Measurements from ENCODE around the gene MS4A8. TPM values are rescaled to one million over a fixed set of nuclear protein-coding genes. Genes with fewer than 3 reads are reported as not detected.
"Not testable (repeated sequence)": the region's sequence is repeated elsewhere in the genome, so short reads cannot be mapped to it uniquely, and the experiment has no call there.

The MS4A8 gene, protein sequence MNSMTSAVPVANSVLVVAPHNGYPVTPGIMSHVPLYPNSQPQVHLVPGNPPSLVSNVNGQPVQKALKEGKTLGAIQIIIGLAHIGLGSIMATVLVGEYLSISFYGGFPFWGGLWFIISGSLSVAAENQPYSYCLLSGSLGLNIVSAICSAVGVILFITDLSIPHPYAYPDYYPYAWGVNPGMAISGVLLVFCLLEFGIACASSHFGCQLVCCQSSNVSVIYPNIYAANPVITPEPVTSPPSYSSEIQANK
- under 1 TPM in 2 of 3 donors, not detected in 1; 0.37 to 0.44 TPM for polyA plus RNA-seq

DNA sequence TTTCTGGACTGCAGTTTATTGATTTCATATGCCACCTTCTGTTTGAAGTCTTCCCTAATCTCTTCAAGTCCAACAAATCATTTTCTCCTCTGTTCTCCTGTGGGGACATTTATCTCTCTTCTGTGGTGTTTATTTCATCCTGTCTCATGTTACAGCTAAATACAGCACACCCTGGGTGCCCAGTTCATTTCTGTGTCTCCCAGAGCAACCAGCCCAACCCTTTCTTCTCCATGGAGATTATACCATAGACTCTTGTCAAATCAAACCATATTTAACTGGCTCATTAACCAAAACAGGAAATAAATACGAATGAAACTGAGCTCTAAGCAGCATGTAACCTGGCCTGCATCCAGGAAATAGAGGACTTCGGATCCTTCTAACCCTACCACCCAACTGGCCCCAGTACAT is at the start of gene MS4A8:
MS4A8 (plus strand) TSS at position 329 of the 408 bp plus-strand sequence. CDS start 1,249 bp downstream, outside the sequence.
- no peak within 1 kb of the TSS for H3K27ac ChIP-seq (ENCODE audit: low read depth, low read length)
- WGBS, 3 donors = 0 to 10% (median 6%) methylated on average over 2 of the region's 2 CpGs

DNA sequence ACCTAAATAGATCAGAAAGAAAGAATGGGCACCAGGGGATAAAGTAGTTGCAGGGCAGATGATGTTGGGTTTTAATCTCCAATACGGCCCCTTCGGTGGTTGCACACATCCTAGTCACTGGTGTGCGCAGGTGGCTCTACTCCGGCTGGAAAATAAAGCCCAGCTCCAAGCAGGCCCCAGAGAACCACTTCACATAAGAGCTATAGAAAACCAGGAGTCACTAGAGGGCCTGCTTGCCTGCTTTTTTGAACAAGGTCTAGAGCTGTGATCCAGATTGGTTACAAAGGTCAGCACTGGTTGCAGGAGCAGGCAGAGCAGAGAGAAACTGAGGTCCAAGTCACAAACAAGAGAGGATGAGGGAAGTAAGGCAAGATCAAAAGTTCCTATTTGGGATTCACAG is 41.5 kb upstream of the MS4A8 start:
- no peak overlapping the region for H3K27ac ChIP-seq (ENCODE audit: low read depth, low read length)
- WGBS, 3 donors = 55 to 95% (median 91%) methylated on average over 4 of the region's 4 CpGs

DNA sequence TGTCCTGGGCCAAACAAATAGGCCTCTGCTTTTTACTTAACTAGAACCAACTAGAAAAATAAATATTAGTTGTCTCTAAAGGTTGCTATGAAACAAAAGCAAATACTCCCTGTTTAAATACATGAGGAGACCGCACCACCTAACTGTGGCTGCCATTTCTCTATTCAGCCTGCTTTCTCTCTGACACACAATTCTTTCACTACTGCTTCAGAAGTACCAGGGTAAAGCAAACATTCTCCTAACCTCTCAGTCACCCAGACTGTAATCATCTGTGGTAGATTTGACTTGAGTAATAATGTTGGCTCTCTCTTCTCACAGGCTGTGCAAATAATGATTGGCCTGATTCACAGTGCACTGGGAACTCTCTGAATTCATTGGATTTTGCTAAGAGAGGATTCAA is 41.0 kb upstream of the MS4A8 start:
- WGBS, 3 donors = 41 to 100% (median 77%) methylated on average over 1 of the region's 1 CpG
- H3K27ac ChIP-seq (ENCODE audit: low read depth, low read length) = no peak overlapping the region

DNA sequence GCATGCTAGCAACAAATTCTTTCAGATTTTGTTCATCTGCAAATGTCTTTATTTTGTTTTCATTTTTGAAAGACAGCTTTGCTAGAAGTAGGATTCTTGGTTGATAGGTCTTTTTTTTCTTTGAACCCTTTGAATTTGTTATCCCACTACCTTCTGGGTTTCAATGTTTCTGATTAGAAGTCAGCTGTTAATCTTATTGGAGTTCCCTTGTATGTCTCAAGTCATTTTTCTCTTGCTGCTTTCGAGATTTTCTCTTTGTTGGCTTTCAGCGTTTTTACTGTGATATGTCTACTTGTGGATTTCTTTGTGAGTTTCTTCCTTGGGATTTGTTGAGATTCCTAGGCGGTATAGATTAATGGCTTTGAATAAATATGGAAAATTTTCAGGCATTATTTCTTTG is 27.2 kb upstream of the MS4A8 start:
- no peak overlapping the region for H3K27ac ChIP-seq (ENCODE audit: low read depth, low read length)
- 78 to 90% (median 86%) methylated on average over 3 of the region's 3 CpGs for WGBS, 3 donors

DNA sequence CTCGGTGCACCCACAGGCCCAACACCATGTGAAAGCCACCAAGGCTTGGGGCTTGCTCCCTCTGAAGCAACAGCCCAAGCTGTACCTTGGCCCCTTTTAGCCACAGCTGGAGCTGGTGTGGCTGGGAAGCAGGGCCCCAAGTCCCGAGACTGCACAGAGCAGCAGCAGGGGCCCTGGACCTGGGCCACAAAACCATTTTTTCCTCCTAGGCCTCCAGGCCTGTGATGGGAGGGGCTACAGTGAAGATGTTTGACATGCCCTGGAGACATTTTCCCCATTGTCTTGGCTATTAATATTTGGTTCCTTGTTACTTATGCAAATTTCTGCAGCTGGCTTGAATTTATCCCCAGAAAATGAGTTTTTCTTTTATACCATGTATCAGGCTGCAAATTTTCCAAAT is 21.2 kb upstream of the MS4A8 start:
- not testable (repeated sequence) for H3K27ac ChIP-seq (ENCODE audit: low read depth, low read length)
- 90 to 100% (median 92%) methylated on average over 2 of the region's 2 CpGs for WGBS, 3 donors

DNA sequence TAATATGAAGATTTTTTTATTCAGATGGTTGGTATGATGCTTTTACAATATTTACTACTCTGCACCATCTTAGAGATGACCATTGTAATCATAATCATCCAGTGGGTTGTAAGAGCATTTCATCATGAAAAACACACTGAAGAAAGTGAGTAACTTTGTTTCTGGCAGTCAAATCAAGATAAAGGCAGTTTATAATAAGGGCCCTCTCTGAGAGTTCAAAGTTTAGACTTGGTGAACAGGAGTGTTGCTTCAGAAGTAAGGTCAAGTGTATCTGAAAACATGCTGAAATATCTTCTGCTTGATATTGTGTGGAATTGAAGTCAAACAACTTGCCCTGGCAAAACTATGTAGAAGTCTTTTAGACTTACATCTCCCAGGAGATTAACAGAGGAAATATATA is 19.5 kb upstream of the MS4A8 start:
- no peak overlapping the region for H3K27ac ChIP-seq (ENCODE audit: low read depth, low read length)

DNA sequence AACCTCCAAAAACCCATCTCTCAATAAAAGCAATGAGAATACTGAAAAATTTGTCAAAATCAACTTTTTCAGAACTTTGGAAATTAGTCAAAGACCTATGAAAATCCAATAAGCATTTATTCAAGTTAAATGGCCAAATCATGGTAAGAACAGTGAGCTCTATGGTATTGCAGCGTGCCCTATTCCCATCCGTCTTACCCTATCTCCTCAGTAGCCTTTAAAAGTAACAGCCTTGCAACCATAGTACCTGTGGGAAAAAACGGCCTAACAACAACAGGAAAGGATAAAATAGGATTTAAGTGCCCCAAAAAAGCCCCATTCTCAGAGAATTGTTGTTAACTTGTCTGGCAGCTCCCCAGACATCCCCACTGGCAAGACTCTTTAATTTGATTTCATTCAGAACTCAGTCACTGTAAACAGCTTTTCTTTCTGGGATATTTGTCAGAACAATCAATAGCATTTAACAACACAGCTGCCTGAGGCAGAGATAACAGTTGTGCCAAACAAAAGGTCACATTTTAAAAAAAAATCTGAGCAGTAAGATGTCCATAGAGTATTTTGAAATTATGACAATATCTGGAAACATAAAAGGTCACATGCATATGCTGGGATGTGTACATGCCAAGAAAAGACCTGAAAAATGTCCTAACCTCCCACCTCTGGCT is 18.8 kb upstream of the MS4A8 start:
- 37 to 79% (median 76%) methylated on average over 3 of the region's 3 CpGs for WGBS, 3 donors
- H3K27ac ChIP-seq (ENCODE audit: low read depth, low read length) = no peak overlapping the region

DNA sequence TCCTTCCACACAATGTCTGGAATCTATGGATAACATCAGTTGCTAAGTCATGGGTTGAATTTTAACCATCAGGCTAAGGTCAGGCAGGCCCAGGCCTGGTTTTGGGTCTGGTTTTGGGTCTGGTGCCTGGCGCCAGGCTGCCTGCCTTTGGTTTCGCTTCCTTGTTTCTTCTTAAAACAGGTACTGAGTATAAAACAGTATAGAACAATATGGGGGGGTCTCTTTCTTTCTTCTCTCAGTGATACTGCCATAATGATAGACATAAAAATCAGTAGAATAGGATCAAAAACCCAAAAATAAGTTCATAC is 14.9 kb upstream of the MS4A8 start:
- WGBS, 3 donors = 94 to 98% (median 98%) methylated on average over 2 of the region's 2 CpGs
- H3K27ac ChIP-seq (ENCODE audit: low read depth, low read length) = not testable (repeated sequence)

DNA sequence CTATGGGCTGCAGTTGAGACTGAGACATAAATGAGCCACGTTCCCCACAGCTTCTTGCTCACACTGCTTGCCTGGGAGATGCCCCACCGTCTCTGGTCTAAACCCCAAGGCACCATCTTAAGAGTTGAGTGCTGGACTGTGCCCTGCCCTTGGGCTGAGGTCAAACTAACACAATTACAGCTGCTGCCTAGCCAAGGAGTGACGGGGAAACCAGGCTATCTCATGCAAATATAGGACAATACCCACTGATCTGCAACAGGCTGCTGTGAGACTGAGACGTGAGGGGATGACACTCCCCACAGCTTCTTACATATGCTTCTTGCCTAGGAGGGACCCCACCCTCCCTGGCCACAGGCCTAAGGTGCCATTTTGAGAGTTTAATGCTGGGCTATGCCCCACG is 7.8 kb upstream of the MS4A8 start:
- WGBS, 3 donors = 76 to 88% (median 79%) methylated on average over 5 of the region's 5 CpGs
- H3K27ac ChIP-seq (ENCODE audit: low read depth, low read length) = no peak overlapping the region

DNA sequence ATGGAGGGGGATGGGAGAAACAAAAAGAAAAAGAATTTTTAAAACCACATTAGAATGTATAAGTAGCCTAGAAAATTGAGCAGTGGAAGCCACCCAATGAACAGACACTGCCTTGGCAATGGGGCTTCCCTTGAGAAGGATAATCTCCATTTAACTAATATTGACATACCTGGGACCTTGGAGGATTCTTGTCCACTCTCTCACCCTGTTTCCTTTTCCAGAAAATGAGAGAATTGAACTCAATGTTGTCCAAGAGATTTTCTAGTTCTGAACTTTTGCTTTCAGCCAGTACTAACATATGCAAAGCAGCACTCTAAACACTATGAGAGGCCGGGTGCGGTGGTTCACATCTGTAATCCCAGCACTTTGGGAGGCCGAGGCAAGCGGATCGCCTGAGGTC is 524 bp downstream of the MS4A8 start:
- H3K27ac ChIP-seq (ENCODE audit: low read depth, low read length) = no peak overlapping the region

DNA sequence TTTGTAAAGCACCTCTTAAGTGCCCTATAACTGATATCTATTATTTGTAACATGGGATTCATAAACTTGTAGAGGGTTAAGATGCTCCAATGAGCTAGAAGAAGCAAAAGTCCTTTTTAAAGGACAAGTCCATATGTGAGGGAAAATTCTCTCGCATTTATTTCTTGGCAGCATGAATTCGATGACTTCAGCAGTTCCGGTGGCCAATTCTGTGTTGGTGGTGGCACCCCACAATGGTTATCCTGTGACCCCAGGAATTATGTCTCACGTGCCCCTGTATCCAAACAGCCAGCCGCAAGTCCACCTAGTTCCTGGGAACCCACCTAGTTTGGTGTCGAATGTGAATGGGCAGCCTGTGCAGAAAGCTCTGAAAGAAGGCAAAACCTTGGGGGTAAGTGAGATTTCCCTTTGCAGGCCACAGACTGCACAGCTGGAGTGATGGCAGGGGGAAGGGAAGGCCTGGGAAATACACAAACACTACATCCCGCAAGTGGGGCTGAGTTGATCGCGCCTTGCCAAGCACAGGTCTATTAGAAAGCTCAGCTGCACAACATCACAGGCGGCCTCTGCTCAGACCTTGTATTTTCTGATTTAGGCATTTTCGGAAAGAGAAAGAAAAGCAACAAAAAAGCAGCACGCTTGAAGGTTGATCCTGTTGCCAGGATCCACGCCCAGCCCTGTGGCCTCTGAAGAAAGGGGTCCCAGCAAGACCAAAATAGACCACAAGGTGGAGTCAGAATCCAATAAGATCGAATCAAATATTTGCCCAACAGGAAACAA is 1.5 kb downstream of the MS4A8 start:
- 68 to 69% (median 69%) methylated on average over 14 of the region's 14 CpGs for WGBS, 3 donors
- H3K27ac ChIP-seq (ENCODE audit: low read depth, low read length) = no peak overlapping the region

More for the DNA sequence above, 524 bp downstream of the MS4A8 start:
- 92 to 97% (median 93%) methylated on average over 5 of the region's 5 CpGs for WGBS, 3 donors

DNA sequence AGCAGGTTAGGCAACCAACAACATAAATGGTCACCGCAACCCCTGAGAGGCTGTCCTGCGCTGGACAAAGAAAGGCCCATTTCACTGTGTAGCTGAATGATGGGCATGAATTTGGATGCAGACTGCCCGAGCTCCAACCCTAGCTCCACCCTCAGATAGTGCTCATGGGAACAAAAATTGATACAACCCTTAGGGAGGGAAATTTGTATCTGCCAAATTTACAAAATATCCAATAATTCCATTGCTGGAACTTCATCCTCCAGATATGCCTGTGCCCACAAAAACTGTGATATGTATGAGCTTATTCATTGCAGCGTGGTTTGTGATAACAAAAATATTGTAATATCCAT is 2.0 kb downstream of the MS4A8 start:
- H3K27ac ChIP-seq (ENCODE audit: low read depth, low read length) = no peak overlapping the region
- WGBS, 3 donors = 50 to 66% (median 56%) methylated on average over 4 of the region's 4 CpGs

DNA sequence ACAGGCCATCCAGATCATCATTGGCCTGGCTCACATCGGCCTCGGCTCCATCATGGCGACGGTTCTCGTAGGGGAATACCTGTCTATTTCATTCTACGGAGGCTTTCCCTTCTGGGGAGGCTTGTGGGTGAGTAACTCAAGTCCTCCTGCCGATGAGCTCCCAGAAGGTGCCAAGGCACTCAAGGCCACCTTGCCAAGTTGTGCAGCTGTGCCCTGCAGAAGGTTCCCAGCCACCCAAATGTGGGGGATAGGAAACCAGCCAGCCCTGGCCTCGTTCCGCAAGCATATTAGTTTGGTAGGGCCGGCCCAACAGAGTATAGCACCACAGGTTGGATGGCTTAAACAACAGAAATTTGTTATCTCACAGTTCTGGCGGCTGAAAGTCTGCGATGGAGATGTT is 4.0 kb downstream of the MS4A8 start:
- H3K27ac ChIP-seq (ENCODE audit: low read depth, low read length) = no peak overlapping the region
- 54 to 94% (median 90%) methylated on average over 12 of the region's 12 CpGs for WGBS, 3 donors

DNA sequence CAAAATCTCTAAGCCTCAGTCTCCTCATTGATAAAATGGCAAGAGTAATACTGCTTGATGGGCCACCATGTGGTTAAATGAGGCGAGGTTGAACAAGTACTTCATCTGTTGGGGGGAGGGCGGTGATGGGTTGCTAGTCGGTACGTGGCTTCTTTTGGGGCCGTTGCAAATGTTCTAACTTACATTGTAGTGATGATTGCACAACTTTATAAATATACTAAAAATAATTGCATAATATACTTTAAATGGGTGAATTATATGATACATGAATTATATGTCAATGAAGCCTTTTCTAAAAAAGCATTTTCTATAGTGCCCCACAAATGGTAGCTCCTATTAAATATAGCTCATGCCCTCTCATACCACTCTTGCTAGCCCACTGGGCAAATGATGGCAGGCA is 6.5 kb downstream of the MS4A8 start:
- no peak overlapping the region for H3K27ac ChIP-seq (ENCODE audit: low read depth, low read length)

DNA sequence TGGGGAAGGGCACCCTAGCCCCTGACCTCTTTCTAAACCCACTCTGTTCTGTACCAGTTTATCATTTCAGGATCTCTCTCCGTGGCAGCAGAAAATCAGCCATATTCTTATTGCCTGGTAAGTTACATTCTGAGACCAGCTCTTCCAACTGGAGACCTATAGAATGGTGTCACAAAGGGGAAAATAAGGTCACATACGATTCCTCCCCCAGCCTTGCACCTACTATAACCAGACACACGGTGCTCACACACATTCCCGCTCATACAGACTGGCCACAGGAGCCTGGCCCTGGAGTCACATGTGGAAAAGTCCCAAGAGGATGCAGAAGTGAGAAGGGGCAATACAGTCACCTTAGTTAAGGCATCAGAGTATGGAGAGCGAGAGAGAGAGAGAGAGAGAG is 7.5 kb downstream of the MS4A8 start:
- 74 to 78% (median 78%) methylated on average over 5 of the region's 5 CpGs for WGBS, 3 donors
- H3K27ac ChIP-seq (ENCODE audit: low read depth, low read length) = no peak overlapping the region

More for the DNA sequence above, 6.5 kb downstream of the MS4A8 start:
- 64 to 90% (median 71%) methylated on average over 5 of the region's 5 CpGs for WGBS, 3 donors

DNA sequence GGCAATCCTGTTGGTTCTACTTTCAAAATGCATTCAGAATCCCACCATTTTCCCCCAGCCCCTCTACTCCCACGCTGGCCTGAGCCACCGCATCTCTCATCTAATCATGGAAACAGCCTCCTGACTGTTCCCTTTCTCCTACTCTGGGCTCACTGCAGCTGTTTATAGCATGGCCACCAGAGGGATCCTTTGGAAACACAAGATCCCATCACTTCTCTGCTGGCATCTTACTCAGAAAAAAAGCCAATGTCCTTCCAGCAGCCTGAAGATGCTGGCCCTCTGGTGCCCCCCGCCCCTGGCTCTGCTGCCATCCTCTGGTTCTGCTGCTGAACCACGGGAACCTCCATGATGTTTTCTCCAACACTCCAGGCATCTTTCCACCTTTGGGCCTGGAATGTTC is 11.1 kb downstream of the MS4A8 start:
- no peak overlapping the region for H3K27ac ChIP-seq (ENCODE audit: low read depth, low read length)
- WGBS, 3 donors = 73 to 79% (median 74%) methylated on average over 4 of the region's 4 CpGs

DNA sequence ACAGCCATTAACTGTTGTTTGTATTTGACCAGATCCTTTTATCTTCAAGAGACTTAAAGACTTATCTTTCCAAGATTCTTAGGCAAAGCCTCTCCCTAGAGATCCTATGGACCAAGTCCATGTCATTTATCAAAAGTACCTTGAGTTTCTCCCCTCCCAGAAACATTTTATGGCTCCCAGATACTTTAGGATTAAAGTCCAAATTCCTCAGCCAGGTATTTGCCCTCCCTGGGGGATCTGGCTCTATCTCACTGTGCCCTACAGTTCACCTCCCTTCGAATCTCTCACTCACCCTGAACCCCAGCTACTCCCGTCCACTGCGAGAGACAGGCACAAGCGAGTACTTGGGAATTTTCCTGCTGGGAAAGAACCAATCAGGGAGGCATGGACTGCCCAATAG is 11.9 kb downstream of the MS4A8 start:
- 58 to 80% (median 64%) methylated on average over 4 of the region's 4 CpGs for WGBS, 3 donors
- H3K27ac ChIP-seq (ENCODE audit: low read depth, low read length) = no peak overlapping the region

DNA sequence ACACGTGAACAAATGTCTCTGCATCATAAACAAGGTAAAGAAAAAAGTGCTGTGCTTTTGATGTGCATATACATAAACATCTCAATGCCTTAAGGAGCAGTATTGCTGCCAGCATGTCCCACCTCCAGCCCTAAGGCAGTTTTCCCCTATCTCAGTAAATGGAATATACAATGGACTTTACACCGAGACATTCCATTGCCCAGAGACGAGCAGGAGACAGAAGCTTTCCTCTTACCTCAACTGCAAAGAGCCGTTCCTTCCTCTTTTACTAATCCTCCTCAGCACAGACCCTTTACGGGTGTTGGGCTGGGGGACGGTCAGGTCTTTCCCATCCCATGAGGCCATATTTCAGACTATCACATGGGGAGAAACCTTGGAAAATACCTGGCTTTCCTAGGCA is 14.0 kb downstream of the MS4A8 start:
- WGBS, 3 donors = 66 to 81% (median 68%) methylated on average over 6 of the region's 6 CpGs
- not testable (repeated sequence) for H3K27ac ChIP-seq (ENCODE audit: low read depth, low read length)

DNA sequence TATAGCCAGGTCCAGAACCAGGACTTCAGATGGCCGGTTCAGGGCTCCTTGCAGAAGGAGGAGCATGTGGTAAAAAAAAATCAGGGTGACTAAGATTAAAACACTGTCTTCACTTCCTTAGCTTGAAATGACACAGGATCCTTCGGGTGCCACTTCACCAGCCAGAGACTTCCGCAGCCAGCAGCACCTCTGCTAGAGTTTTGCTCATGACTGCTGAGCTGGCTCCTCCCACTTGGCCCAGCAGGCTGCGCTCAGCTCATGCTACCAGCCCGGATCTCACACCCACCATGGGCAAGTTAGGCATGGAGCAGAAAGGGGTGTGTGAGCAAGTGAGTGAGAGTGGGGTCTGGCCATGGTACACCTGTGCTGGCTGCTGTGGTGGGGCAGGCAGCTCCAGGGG is 18.5 kb downstream of the MS4A8 start:
- H3K27ac ChIP-seq (ENCODE audit: low read depth, low read length) = no peak overlapping the region
- 86 to 90% (median 89%) methylated on average over 5 of the region's 5 CpGs for WGBS, 3 donors
